Thoracic aorta (tissue), 2 donors: ENCODE results near the gene SF3B4. TPM values are rescaled to one million over a fixed set of nuclear protein-coding genes. Genes with fewer than 3 reads are reported as not detected.

Experiments used
- ATAC-seq: fragments of 150-250 bp; one replicate; pipeline ENCODE4 v1.8.0; 2017; ENCODE audit warnings: low read depth; ENCODE audit not compliant: insufficient number of reproducible peaks, low FRiP score
- DNase-seq: peaks from one replicate; pipeline ENCODE4 v3.0.0-alpha.2; 2020; ENCODE audit warnings: low spot score
- H3K27ac ChIP-seq, 2 donors: fragments of 200-600 bp; sonication (generic); 1 replicate in 1 of 2; 2 replicates in 1 of 2; pipeline ENCODE4 v1.5.1; 2016; ENCODE audit warnings: mild to moderate bottlenecking in 2 of 2, moderate library complexity in 2 of 2
- H3K27me3 ChIP-seq: fragments of 200-600 bp; sonication (generic); replicated peaks from 2 replicates; pipeline ENCODE4 v1.6.0; 2016; ENCODE audit warnings: mild to moderate bottlenecking; ENCODE audit not compliant: insufficient read depth
- H3K36me3 ChIP-seq: fragments of 200-600 bp; sonication (generic); one replicate; pipeline ENCODE4 v1.5.1; 2016
- H3K4me1 ChIP-seq, 2 donors: fragments of 200-600 bp; sonication (generic); 1 replicate in 1 of 2; 2 replicates in 1 of 2; pipeline versions ENCODE4 v1.5.1 to v1.6.0; 2016; ENCODE audit warnings: low read depth in 2 of 2, mild to moderate bottlenecking in 1 of 2; ENCODE audit not compliant: control insufficient read depth in 1 of 2
- H3K4me3 ChIP-seq: fragments of 200-600 bp; sonication (generic); 2 replicates; pipeline ENCODE4 v1.5.1; 2016; ENCODE audit warnings: mild to moderate bottlenecking
- H3K9me3 ChIP-seq: fragments of 200-600 bp; sonication (generic); 2 replicates; pipeline ENCODE4 v1.5.1; 2016
- total RNA-seq, 2 donors: library from RNA; depleted of rRNA; stranded (reverse); fragments of >200 nt; gene quantifications; one replicate each; pipeline versions ENCODE4 v1.1.0 to v1.2.3, GENCODE V29; 2016
- TF ChIP-seq, protein P1 (sequence below): fragments of 200-600 bp; sonication (generic); IDR thresholded peaks from one replicate; pipeline ENCODE4 v1.5.1; 2019; ENCODE audit warnings: antibody characterized with exemption

Gene SF3B4
- total RNA-seq, 2 donors from 2014 or later: 14.5 to 15.4 TPM

DNA sequence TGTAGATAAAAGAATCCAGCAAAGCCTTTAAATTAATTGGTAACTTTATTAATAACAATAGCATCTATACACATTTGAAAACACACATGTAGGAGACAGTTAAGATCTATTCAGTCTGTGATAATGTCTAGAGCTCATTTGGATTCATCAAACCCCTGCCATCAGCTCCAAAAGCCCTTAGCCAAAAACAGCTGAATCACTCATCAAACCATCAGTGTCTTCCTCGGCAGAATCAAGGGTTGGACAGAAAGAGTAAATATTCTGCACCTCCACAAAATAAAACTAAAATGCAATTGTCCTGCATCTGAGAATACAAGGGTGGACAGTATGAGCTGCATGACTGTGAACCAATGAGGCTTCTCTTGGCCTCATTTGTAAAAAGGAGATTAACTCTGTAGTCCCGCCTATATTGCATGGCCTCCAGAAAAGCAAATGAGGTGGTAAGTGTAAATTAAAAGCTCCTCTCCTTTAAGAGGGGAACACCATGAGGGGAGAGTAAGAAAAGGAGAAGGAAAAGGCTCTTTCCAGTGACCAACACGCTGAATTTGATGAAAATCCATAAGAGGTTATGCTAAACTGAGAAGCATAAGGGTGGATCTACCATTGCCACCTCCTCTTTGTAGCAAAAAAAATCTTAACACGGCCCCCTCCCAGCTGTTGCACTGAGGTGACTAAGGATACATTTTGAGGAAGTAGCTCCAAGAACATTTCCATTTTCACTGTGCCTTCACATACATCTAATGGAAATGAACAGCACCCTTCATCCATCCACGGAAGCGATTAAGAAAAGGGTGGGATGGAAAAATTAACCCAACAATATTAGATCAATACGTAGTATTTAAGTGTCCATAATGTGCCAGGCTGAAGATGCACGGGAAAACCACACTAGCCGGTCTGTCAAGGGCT, 42.9 kb downstream of the SF3B4 start:
- H3K36me3 ChIP-seq: no peaks in the 10 kb centered on the region
- ATAC-seq: no peak
- H3K4me3 ChIP-seq: peak overlapping the region; percentile 76
- no peak for DNase-seq
- H3K27me3 ChIP-seq: no peaks in the 10 kb centered on the region
- no peaks in the 10 kb centered on the region for H3K9me3 ChIP-seq
- H3K27ac ChIP-seq: peak overlapping the region; percentile 88 to 100
- TF ChIP-seq, protein P1, sequence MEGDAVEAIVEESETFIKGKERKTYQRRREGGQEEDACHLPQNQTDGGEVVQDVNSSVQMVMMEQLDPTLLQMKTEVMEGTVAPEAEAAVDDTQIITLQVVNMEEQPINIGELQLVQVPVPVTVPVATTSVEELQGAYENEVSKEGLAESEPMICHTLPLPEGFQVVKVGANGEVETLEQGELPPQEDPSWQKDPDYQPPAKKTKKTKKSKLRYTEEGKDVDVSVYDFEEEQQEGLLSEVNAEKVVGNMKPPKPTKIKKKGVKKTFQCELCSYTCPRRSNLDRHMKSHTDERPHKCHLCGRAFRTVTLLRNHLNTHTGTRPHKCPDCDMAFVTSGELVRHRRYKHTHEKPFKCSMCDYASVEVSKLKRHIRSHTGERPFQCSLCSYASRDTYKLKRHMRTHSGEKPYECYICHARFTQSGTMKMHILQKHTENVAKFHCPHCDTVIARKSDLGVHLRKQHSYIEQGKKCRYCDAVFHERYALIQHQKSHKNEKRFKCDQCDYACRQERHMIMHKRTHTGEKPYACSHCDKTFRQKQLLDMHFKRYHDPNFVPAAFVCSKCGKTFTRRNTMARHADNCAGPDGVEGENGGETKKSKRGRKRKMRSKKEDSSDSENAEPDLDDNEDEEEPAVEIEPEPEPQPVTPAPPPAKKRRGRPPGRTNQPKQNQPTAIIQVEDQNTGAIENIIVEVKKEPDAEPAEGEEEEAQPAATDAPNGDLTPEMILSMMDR: no peak
- peaks cover 6 to 21% of the 10 kb centered on the region in 2 donors for H3K4me1 ChIP-seq

DNA sequence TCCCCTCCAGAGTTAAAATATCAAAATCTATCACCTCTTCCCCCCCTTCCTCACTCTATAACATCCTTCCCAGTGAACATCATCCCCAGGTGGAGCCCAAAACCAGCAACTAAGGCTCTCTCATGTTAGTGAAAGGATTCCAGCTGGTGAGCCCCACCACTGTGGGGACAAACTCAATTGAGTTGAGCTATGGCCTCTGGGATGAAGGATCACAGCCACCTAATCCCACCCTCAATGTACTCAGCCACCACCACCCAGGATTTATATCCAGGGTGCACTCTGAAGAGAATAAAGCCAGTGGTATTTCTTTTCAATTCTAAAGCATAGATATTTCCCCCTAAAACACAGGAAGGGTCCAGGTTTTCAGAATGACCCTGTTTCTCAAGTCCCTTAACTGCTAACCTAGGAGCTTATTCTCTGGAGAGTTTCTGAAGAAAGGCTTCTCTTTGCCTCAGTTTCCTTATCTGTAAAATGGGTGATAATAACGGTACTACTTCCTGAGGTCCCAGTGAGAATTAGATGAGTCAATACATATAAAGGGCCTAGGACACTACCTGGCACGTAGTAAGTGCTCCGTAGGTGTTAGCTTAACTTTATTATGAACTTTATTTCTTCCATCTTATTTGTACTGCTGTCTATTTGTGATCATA, 43.9 kb downstream of the SF3B4 start:
- H3K27me3 ChIP-seq: no peaks in the 10 kb centered on the region
- no peak for DNase-seq
- peaks cover 6 to 21% of the 10 kb centered on the region in 2 donors for H3K4me1 ChIP-seq
- no peaks in the 10 kb centered on the region for H3K36me3 ChIP-seq
- TF ChIP-seq, protein P1: no peak
- no peak for ATAC-seq
- H3K4me3 ChIP-seq: no peak overlapping the region
- no peaks in the 10 kb centered on the region for H3K9me3 ChIP-seq
- H3K27ac ChIP-seq: no peak overlapping the region

DNA sequence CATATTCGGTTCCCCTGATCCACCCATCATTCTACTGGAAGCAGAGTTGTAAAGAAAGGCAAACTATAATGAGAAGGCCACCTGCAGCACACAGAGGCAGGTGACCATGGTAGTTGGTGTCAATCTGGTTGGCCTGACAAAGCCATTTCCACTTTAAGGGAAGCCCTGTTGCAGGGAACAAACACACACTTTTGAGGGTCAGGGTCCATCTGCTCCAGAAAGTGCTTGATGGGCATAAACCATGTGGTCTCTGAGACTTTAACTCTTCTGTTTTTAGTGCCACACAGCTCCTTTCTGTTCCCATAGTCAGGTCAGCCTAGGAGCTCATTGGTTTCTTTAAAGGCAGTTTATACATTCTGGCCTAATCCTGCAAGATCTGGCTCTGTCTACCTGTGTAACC, 45.7 kb downstream of the SF3B4 start:
- DNase-seq (no peak), ATAC-seq (no peak)
- peaks cover 6 to 21% of the 10 kb centered on the region in 2 donors for H3K4me1 ChIP-seq
- no peak overlapping the region for H3K27ac ChIP-seq
- H3K27me3 ChIP-seq: no peaks in the 10 kb centered on the region
- no peaks in the 10 kb centered on the region for H3K9me3 ChIP-seq
- TF ChIP-seq, protein P1: no peak
- H3K36me3 ChIP-seq: no peaks in the 10 kb centered on the region
- no peak overlapping the region for H3K4me3 ChIP-seq

DNA sequence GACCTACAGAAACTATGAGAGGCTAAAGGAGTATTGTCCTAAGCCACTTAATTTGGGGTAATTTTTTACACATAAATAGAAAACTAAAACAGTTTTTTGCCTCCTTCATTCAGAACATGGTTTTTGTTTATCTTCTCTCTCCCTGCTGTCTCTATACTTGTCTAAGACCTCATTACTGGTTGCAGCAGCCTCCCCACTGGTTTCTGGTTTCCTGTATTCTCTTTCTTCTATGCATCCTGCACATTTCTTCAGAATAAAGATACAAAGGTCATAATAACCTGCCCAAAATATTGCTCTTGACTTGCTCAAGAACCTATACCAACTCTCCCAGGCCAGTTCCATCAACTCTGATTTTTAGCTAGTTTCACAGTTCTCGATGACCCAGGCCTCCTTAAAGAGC, 48.0 kb downstream of the SF3B4 start:
- TF ChIP-seq, protein P1: no peak
- no peak for ATAC-seq
- H3K4me1 ChIP-seq: peaks cover 5 to 14% of the 10 kb centered on the region in 2 donors

DNA sequence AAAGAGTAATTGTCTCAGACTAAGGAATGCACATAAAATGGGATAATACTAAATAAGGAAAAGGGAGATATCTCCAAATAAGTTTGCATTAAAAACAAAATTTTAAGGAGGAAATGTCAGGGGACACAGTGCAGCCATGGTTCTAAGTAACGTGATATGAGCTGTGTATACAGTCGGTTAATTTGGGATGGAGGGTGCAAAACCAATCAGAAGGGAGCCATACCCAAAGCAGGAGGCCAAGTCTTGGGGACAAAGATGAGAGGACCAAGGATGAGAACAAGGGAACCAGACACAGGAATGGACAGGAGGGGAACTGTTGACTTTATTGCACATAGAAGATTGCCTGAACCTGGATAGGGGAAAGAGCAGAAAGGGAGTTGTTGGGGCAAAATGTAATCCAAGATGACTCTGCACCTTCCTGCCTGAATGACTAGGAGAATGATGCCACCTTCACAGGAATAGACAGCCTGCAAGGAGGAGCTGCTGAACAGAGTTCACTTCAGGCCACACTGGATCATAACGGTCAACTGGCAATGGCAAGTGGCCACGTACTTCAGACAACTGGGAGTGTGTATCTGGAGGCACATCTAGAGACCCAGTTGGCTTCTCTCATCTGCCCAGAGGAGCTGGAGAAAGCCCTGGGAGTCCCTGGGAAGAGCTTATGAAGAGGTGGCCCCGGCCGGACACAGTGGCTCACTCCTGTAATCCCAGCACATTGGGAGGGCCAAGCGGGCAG, 50.2 kb downstream of the SF3B4 start:
- H3K4me1 ChIP-seq: no peaks in the 10 kb centered on the region
- DNase-seq (no peak), ATAC-seq (no peak)
- H3K9me3 ChIP-seq: no peaks in the 10 kb centered on the region
- TF ChIP-seq, protein P1: no peak
- no peak overlapping the region for H3K27ac ChIP-seq
- no peaks in the 10 kb centered on the region for H3K27me3 ChIP-seq
- H3K36me3 ChIP-seq: no peaks in the 10 kb centered on the region
- H3K4me3 ChIP-seq: no peak overlapping the region

More for the DNA sequence above, 48.0 kb downstream of the SF3B4 start:
- Histone ChIP-seq H3K36me3 (no peaks in the 10 kb centered on the region), H3K4me3 (no peak overlapping the region), H3K27me3 (no peaks in the 10 kb centered on the region), H3K27ac (no peak overlapping the region), H3K9me3 (no peaks in the 10 kb centered on the region)
- no peak for DNase-seq
